Urothelium cell line (cell line): ENCODE data around the gene PDE1A.
"Not testable (repeated sequence)": the region's sequence is repeated elsewhere in the genome, so short reads cannot be mapped to it uniquely, and the experiment has no call there.

Experiments
- DNase-seq: peaks from one replicate; pipeline ENCODE4 v3.0.0; 2011; ENCODE audit warnings: low spot score, mixed read lengths
- FAIRE-seq: peaks from 2 replicates; lab custom pipeline; 2011; peaks lifted over from hg19 to GRCh38; lab: Jason Lieb, UNC

The PDE1A gene

DNA sequence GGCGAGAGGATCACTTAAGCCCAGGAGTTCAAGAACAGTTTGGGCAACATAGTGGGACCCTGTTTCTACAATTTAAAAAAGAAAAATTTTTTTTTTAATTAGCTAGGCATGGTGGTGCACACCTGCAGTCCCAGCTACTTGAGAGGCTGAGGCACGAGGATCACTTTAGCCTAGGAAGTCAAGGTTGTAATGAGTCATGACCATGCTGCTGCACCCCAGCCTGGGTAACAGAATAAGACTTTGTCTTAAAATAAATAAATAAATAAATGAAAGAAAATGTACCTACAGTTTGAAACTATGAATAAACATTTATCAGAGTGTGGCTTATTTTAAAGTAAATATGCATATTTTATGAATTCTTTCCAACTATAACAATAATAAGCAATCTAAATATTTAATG is 16.7 kb downstream of the PDE1A start:
- DNase-seq (no peak), FAIRE-seq (no peak)

DNA sequence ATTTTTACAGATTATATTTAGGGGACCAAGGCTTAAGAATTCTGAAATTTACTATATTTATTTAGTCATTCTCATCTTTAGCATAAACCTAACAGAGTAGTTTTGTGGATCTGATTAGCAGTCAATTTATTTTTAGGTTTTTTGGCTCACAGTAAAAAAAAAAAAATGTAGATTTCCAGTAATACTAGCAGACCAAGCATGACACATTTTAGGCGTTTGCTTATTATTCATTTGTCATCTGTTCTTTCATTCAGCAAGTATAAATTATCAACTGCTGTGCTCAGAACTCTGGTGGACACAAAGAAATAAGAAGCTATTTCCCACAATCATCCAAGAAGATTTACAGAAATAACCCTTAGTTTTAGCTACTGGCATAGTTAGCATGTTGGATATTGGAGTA is 20.6 kb downstream of the PDE1A start:
- FAIRE-seq = no peak
- DNase-seq = no peak

DNA sequence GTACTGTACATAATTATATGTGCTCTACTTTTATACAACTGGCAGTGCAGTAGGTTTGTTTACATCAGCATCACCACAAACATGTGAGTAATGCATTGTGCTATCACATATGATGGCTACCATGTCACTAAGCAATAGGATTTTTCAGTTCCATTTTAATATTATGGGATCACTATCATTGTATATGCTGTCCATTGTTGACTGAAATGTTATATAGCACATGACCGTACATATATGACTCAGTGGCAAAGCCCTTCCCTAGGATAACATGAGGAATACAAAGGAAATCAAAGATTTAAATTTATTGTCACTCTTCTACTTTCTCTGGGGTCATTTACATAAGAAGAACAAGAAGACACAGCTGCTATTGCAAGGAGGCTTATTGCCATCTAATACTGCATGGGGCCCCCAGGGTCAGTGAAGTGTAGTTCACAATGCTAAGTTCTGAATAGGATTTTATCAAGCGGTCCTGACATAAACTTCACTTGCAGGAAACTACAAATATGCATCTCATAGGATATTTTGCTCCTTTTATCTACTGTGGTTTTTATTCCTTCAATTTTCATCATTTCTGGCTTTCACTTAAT is 21.8 kb downstream of the PDE1A start:
- FAIRE-seq (no peak), DNase-seq (no peak)

DNA sequence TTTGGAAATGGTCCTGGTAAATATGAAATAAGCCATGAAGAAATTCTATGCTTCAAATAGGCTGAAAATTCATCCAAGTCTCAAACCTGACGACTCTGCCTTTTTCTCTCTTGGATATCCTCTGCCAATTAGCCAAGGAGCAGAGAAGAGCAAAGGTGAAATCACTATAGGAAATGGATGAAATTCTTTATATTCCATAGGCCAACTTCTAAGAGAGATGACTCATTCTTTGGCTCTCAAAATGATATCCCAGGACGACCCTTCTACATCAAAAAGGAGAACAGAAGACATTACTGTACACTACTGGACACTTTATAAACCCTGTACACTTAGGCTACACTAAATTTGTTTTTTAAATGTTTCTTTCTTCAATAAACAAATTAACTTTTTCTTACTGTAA is 22.7 kb downstream of the PDE1A start:
- FAIRE-seq (no peak), DNase-seq (peak; percentile 6)

DNA sequence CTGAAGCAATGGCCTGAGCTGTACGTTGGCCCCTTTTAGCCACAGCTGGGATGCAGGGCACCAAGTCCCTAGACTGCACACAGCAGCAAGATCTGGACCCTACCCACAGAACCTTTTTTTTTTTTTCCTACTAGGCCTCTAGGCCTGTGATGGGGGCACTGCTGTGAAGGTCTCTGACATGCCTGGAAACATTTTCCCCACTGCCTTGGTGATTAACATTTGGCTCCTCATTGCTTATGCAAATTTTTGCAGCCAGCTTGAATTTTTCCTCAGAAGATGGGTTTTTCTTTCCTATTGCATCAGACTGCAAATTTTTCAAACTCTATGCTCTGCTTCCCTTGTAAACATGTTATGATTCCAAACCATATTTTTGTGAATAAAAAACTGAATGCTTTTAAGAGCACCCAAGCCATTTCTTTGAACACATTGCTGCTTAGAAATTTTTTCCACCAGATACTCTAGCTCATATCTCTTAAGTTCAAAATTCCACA is 33.5 kb downstream of the PDE1A start:
- FAIRE-seq (no peak), DNase-seq (no peak)

DNA sequence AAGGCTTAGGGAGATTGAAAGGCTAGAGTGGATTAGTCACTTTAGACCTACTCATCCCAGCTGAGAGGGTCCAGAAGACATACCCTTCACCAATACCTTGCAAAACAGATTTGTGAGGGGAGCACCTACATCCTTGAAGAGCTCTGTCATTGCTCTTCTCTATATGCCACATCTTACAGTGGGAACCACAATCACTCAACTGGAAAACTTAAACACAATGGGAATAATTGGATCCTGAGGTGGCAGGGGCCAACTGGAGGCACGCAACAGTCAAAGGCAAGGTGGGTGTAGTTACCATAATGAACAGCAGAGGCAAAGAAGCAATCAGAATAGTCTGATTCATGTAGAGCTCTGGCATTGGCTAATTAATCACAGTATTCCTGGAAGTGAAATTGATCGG is 35.4 kb downstream of the PDE1A start:
- no peak for FAIRE-seq

DNA sequence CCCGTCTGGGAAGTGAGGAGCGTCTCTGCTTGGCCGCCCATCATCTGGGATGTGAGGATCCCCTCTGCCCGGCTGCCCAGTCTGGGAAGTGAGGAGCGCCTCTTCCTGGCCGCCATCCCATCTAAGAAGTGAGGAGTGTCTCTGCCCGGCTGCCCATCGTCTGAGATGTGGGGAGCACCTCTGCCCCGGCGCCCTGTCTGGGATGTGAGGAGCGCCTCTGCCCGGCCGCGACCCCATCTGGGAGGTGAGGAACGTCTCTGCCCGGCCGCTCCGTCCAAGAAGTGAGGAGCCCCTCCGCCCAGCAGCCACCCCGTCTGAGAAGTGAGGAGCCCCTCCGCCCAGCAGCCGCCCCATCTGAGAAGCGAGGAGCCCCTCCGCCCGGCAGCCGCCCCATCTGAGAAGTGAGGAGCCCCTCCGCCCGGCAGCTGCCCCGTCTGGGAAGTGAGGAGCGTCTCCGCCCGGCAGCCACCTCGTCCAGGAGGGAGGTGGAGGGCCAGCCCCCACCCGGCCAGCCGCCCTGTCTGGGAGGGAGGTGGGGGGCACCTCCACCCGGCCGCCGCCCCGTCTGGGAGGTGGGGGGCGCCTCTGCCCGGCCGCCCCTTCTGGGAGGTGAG is 40.5 kb downstream of the PDE1A start:
- not testable (repeated sequence) for FAIRE-seq, DNase-seq

More for the DNA sequence above, 35.4 kb downstream of the PDE1A start:
- DNase-seq = no peak

DNA sequence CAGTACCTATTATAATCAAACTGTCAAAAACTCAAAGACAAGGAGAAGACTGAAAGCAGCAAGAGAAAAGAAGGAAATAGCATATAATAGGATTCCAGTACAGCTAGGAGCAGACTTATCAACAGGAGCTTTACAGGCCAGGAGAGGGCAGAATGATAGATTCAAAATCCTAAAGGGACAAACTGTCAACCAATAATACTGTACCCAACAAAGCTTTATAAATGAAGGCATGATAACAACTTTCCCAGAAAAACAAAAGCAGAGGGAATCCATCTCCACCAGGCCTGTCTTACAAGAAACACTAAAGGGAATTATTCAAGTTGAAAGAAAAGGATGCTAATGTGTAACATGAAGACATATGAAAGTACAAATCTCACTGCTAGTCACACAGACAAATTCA is 42.0 kb downstream of the PDE1A start:
- DNase-seq = no peak
- FAIRE-seq = no peak

DNA sequence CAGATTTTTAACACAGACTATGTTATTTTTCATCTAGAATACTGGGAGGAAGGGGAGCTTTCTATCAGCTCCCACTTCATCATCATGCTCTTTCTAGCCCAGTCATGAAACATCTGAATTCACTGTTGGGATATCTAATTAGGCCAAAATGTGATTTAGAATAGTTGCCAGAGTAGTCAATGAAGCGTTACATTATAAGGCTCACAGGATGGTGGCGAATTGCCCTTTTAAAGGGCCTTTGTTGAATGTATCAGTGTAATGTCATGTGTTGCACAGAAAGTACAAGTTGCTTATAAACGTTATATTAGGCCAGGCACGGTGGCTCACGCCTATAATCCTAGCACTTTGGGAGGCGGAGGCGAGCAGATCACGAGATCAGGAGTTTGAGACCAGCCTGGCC is 45.6 kb downstream of the PDE1A start:
- FAIRE-seq (no peak), DNase-seq (no peak)

DNA sequence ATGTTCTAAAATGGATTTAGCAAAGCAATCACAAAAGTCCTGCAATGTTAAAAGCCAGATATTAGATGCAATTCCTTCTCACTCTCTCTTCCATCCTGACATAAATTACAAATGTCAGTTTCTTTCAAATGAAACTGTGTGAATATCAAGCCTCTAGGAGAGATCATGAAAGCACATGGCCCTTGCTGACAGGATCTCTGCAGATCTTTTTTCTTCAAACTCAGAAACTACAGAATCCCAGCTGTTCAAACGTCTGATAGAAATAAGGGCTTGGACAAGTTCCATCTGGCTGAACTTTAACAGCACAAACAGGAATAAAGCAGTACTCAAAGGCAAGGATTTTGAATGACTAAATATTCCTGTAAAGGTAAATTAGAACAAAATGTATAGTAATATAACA is 47.6 kb downstream of the PDE1A start:
- no peak for FAIRE-seq

DNA sequence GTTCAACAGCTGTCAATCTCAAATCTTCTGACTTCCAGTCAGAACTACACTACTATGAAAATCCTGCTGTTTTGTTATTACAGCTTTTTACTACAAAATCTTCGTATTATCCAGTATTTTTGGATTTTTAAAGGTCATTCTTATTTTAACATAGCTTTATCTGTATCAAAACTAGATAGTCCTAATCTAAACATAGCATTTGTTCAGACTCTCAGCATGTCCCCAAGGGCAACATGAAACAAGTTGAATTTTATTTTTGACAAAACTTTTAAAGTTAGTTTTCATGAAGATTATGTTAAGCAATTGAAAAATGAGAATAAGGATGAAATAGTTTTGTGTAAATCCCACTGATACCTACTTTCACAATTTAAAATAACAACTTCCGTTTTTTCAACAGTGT is 48.1 kb downstream of the PDE1A start:
- DNase-seq (no peak), FAIRE-seq (no peak)

More for the DNA sequence above, 47.6 kb downstream of the PDE1A start:
- no peak for DNase-seq

DNA sequence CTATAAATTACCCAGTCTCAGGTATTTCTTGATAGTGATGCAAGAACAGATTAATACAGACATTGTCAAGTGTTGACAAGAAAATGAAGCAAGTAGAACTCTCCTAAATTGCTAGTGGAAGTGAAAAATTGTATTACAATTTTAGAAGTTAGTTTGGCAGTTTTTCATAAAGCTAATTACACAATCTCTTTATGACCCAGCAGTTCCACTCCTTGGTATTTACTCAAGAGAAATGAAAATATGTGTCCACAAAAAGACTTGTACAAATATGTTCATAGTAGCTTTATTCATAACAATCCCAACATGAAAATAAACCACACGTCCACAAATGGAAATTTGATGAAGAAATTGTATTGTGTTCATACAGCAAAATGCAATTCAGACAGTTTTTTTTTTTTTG is 49.4 kb downstream of the PDE1A start:
- FAIRE-seq = no peak
- DNase-seq = no peak

DNA sequence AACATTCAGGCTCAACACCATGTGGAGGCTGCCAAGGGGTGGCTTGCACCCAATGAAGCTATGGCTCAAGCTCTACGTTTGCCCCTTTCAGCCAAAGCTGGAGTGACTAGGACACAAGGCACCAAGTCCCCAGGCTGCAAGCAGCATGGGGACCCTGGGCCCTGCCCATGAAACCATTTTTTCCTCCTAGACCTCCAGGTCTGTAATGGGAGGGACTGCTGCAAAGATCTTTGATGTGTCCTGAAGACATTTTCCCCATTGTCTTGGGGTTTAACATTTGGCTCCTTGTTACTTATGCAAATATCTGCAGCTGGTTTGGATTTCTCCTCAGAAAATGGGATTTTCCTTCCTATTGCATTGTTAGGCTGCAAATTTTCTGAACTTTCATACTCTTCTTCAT is 51.0 kb downstream of the PDE1A start:
- FAIRE-seq (no peak), DNase-seq (no peak)

DNA sequence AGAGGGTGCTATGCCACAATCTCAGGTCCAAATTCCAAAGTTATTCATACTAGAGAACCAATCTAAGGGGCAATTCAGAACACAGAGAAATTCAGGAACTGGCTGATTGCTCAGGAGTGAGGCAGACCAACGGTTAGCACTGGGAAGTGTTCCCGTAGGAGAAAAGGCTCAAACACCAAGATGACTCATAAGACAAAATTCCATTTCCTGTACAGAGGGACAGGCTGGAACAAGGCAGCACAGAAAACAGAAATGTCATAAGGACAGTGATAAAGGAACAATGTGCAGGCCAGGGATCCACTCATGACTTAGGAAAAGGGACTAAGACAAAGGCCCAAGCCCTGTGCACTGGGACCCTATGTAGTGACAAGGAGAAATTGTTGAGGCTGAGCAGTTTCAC is 54.2 kb downstream of the PDE1A start:
- DNase-seq (peak; percentile 83), FAIRE-seq (peak; percentile 32)

DNA sequence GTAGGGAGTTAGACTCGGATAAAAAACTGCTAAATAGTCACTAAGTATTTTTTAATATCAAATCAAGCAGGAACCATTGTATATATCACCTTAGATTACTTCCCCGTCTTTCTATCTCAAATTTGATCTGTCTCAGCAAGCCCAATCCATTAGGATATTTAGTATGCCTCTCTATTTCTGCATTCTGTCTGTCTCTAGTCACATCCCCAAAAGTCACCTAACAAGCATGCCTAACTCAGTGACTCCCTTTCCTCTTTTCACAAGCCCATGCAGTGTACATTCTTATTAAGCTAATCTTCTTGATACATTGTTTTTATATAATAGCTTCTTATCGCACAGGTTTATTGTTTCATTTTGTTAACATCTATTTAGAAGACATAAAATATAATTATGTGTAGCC is 57.8 kb downstream of the PDE1A start:
- FAIRE-seq = no peak

DNA sequence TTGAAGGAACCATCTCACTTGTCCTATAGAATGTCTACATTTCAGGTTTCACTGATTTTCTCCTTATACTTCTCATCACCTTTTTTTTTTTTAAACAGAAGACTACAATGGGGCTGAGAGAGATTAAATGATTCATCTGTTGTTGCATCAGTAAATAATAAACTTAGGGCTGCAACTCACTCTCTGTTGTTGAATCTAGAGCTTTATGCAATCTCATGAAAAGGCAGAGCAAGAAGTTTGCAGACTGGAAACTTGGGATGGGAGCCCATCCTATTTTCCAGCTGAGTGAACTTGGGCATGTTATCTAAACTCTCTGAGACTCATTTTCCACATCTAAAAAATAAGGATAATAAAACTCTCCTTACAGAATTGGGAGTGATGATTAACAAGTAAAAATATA is 58.4 kb downstream of the PDE1A start:
- FAIRE-seq (no peak), DNase-seq (no peak)

More for the DNA sequence above, 57.8 kb downstream of the PDE1A start:
- no peak for DNase-seq

DNA sequence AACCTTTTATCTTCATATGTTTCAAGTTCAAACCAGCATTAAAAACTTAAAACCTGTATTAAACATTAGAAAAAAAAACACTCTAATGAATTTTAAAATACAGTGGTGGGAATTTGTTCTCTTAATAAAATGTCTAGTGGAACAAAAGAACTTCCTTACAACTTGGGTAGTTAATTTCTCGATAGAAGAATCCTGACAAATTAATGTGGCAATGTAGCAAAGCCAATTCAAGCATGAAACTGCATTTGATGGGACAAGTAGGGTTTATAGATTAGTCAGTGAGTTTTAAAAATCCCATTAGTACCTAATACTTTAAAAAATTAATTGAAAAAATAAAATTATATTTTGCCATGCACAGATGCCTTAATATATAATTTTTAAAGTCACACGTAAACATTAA is 59.4 kb downstream of the PDE1A start:
- DNase-seq (no peak), FAIRE-seq (no peak)

DNA sequence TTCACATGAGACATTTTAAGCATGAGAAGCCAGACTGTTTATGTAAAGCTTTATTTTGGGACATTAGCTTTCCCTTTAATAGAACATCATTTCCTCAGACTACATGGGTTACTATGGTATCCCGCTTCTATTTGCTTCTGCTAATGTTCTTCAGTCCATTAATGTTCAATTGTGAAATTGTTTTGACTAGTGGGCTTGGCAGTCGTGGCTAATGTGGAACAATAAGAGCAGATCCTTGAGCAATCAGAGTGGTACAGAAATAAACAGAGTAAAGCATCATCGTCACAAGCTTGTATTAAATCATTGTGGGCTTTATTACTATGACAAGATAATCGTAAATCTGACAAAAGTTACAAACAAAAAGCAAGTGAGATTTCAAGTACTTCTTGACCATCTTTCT is 60.2 kb downstream of the PDE1A start:
- no peak for FAIRE-seq

DNA sequence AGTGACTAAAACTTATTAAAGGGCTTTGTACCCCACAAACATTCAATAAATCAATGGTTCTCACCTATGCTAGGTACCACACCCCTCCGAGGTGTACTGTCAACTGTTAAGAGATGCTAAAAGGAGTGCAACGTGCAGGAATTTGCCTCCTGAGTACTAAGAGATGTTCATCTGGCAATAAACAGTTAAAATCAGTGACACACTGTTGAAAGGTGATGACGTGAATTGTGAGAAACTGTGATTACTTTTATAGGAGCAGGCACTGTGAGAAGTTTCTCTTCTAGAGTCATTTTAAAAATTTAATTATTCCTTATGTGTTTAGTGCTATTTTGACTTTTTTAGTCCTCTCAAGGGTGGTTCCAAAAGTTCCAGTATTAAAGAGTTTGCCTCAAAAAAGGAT is 61.0 kb downstream of the PDE1A start:
- DNase-seq (no peak), FAIRE-seq (no peak)

More for the DNA sequence above, 60.2 kb downstream of the PDE1A start:
- no peak for DNase-seq

DNA sequence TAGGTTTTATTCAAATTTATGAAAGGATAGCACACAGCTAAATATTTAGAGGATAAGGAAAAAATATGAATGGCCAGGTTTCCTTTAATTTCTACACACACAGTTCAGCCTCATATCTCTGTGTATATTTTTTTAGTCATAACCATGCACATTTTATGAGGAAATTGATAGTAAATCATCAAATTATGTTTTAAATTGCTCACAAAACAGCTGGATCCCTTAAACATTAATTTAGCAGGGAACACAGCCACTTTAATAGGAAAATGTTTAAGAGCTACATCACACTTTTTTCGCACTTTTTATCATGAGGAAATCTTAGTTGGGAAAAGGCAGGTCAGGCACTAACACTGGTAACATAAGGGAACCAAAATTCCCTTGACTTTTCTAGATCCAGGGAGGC is 65.4 kb downstream of the PDE1A start:
- FAIRE-seq (no peak), DNase-seq (no peak)

DNA sequence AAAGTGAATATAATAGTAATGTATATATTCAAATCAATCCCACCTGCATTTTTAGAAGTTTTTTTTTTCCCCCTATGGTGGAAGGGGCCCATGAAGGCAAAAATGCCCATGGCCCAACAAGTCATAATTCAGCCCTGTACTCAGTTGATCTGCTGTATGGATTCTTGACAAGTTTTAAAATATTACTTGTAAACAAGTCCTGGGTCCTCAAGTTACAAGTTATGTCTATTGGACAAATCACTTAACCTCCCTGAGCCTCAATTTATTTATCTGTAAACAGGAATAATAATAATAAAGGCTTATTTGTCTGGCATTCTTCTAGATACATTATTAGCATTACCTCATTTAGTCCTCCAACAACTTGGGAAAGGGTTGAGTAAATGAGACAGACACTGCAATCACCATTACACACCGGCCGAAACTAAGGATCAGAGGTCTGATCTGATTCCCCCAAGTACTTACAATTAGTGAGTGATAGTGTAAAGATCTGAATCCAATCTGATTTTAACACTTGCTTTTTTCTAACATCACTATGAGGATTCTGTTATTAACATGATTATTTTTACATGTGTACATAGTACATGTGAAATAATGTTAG is 66.1 kb downstream of the PDE1A start:
- no peak for DNase-seq
- FAIRE-seq = no peak

DNA sequence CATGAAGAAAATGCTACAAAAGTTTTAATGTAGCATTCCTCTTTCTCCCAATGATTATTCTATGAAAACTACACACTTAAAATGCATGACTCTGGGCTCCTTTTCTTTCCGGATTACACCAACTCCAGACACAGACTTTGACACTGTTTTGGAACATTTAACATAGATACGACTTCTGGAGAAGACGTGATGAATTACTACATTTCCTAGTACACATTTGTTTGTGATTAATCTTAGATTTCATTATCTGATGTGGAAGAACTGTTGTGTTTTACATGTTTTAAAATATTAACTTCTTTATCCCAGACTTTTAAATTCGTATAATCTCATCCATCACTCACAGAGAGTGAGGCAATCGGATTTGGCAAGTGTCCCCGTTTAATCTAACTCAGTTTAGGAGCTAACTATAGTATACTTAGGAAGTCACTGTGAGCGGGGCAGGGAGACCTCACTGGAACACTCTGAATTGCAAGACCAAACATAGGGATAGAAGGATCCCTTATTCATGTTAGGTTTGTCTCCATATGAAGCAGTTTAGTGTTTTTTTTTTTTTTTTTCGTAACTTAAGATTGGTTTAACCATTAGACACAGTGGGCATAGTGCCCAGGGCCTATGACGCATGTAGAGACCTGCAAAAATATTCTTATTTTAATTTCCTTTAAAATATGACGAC is 66.7 kb downstream of the PDE1A start:
- FAIRE-seq = no peak
- no peak for DNase-seq
